ENCODE results near the gene C10orf95.

GRCh38 chr10:102467971-102468438 is 16.7 kb upstream of the C10orf95 start:
- TF ChIP-seq EP300 (IDR thresholded peaks at IDR 0.05), result no peak
- TF ChIP-seq CTCF (IDR thresholded peaks at IDR 0.05), result no peak
- TF ChIP-seq USF2 (IDR thresholded peaks at IDR 0.05), result no peak
- TF ChIP-seq RAD21 (conservative IDR thresholded peaks at IDR 0.05 in 1 of 2, IDR thresholded peaks at IDR 0.05 in 1 of 2), result no peak
- no peak for TF ChIP-seq RFX5 (IDR thresholded peaks at IDR 0.05)
- TF ChIP-seq POLR2A (IDR thresholded peaks at IDR 0.05; ENCODE audit: low read length), result no peak

Measured in A549 (cell line).